Hindlimb muscle (tissue), 1 donor: ENCODE data around the gene ADAMTS20. TPM values are rescaled to one million over a fixed set of nuclear protein-coding genes. Genes with fewer than 3 reads are reported as not detected.

Experiments
- DNase-seq: peaks from one replicate; pipeline ENCODE4 v3.0.0-alpha.2; 2013
- polyA plus RNA-seq: library from polyadenylated mRNA; unstranded; fragments of 120-200 nt; gene quantifications from one replicate; pipeline ENCODE4 v1.2.1, GENCODE V29; 2013; ENCODE audit not compliant: insufficient read length

ADAMTS20 gene
- polyA plus RNA-seq, 1 donor, result 0.72 TPM

- DNase-seq, result no peak
These were observed 239.0 kb downstream of the ADAMTS20 start for GRCh38 chr12:43312991-43313505.

GRCh38 chr12:43310596-43310995 is 241.4 kb downstream of the ADAMTS20 start:
- DNase-seq, result no peak

GRCh38 chr12:43309959-43310358 is 242.0 kb downstream of the ADAMTS20 start:
- DNase-seq, result no peak

- DNase-seq, result no peak
These were observed 243.2 kb downstream of the ADAMTS20 start for GRCh38 chr12:43308776-43309175.

- DNase-seq, result no peak
These were observed 244.9 kb downstream of the ADAMTS20 start for GRCh38 chr12:43307126-43307525.

- no peak for DNase-seq
These were observed 245.9 kb downstream of the ADAMTS20 start for GRCh38 chr12:43306066-43306465.

GRCh38 chr12:43305065-43305464 is 246.9 kb downstream of the ADAMTS20 start:
- DNase-seq, result no peak

Other genes starting within 250 kb of the ADAMTS20 start
- gene PUS7L, start 206.6 kb upstream of the ADAMTS20 start, polyA plus RNA-seq, result 7.5 TPM
- 8.8 TPM for gene IRAK4, start 206.7 kb upstream of the ADAMTS20 start, polyA plus RNA-seq